Keratinocyte (primary cell): ENCODE results near the gene TBC1D12. TPM values are rescaled to one million over a fixed set of nuclear protein-coding genes. Genes with fewer than 3 reads are reported as not detected.

ENCODE experiments used
- DNase-seq: peaks from one replicate; pipeline ENCODE4 v3.0.0-alpha.2; 2011; ENCODE audit warnings: low read depth, missing footprints, low spot score
- FAIRE-seq: peaks from 2 replicates; lab custom pipeline; 2011; peaks lifted over from hg19 to GRCh38; lab: Jason Lieb, UNC
- H2AFZ ChIP-seq: 2 replicates; pipeline ENCODE4 v1.6.0; 2012; ENCODE audit warnings: low read length, control low read depth, inconsistent platforms; ENCODE audit not compliant: control insufficient read depth
- H3K27ac ChIP-seq: 2 replicates; pipeline ENCODE4 v1.5.1; 2011; ENCODE audit warnings: low read length; ENCODE audit not compliant: control insufficient read depth, insufficient read depth
- H3K27me3 ChIP-seq: 3 replicates; pipeline ENCODE4 v1.6.0; 2011; ENCODE audit warnings: low read length; ENCODE audit not compliant: control insufficient read depth, insufficient read depth; ENCODE audit errors: extremely low read depth
- H3K36me3 ChIP-seq, 2 experiments: 2 replicates in 1 of 2; 3 replicates in 1 of 2; pipeline ENCODE4 v1.5.1; 2011; ENCODE audit warnings: low read length in 2 of 2, mild to moderate bottlenecking in 1 of 2; ENCODE audit not compliant: control insufficient read depth in 2 of 2, insufficient read depth in 2 of 2; ENCODE audit errors: extremely low read depth in 1 of 2
- H3K4me1 ChIP-seq: 3 replicates; pipeline ENCODE4 v1.5.1; 2011; ENCODE audit warnings: low read length; ENCODE audit not compliant: control insufficient read depth, insufficient read depth; ENCODE audit errors: extremely low read depth
- H3K4me2 ChIP-seq: 3 replicates; pipeline ENCODE4 v1.6.0; 2011; ENCODE audit warnings: low read depth, low read length; ENCODE audit not compliant: control insufficient read depth, insufficient read depth; ENCODE audit errors: extremely low read depth
- H3K4me3 ChIP-seq, 3 experiments: fragments of 200-600 bp in 1 of 3; sonication (generic) in 1 of 3; 2 replicates in 2 of 3; 3 replicates in 1 of 3; pipeline ENCODE4 v1.5.1; 2011 to 2016; ENCODE audit warnings: low read length in 3 of 3, mild to moderate bottlenecking in 3 of 3, control low read depth in 2 of 3, inconsistent platforms in 1 of 3, low read depth in 1 of 3, mixed read lengths in 1 of 3, mixed run types in 1 of 3, moderate library complexity in 1 of 3; ENCODE audit not compliant: control insufficient read depth in 2 of 3, insufficient read depth in 2 of 3; ENCODE audit errors: extremely low read depth in 1 of 3
- H3K79me2 ChIP-seq: 2 replicates; pipeline ENCODE4 v1.6.0; 2012; ENCODE audit warnings: low read length; ENCODE audit not compliant: control insufficient read depth, insufficient read depth
- H3K9ac ChIP-seq: 3 replicates; pipeline ENCODE4 v1.6.0; 2011; ENCODE audit warnings: low read length; ENCODE audit not compliant: control insufficient read depth, insufficient read depth; ENCODE audit errors: extremely low read depth
- H3K9me1 ChIP-seq: 3 replicates; pipeline ENCODE4 v1.6.0; 2011; ENCODE audit warnings: low read length; ENCODE audit not compliant: control insufficient read depth, insufficient read depth; ENCODE audit errors: extremely low read depth
- H3K9me3 ChIP-seq: 2 replicates; pipeline ENCODE4 v1.5.1; 2012; ENCODE audit warnings: low read depth, low read length; ENCODE audit not compliant: control insufficient read depth
- H4K20me1 ChIP-seq: 3 replicates; pipeline ENCODE4 v1.6.0; 2011; ENCODE audit warnings: low read length; ENCODE audit not compliant: control insufficient read depth, insufficient read depth; ENCODE audit errors: extremely low read depth
- EZH2 ChIP-seq: IDR thresholded peaks from one replicate; pipeline ENCODE4 v1.6.1; 2012; ENCODE audit warnings: inconsistent platforms, mild to moderate bottlenecking, low read length, moderate library complexity
- dilution Hi-C: fragments of 300-500 bp; cut with MboI; formaldehyde crosslinking; loops from one replicate; pipeline ENCODE4 v1.7.0; 2020; ENCODE audit warnings: low sequenced_read_pairs; ENCODE audit not compliant: extremely low pct_ligation_motif_present
- polyA plus RNA-seq, 5 experiments: library from polyadenylated mRNA; depleted of rRNA in 3 of 5; stranded (reverse) in 3 of 5; stranded (forward) in 1 of 5; unstranded in 1 of 5; fragments of >200 nt; gene quantifications; 1 replicate in 1 of 5; 2 replicates in 3 of 5; 3 replicates in 1 of 5; pipeline versions ENCODE4 v1.2.1 to v1.2.3, GENCODE V29; 2011 to 2012; ENCODE audit warnings: missing spikeins in 2 of 5, low read depth in 1 of 5, low replicate concordance in 1 of 5
- TF ChIP-seq, protein P1 (sequence below), 3 experiments: IDR thresholded peaks in 1 of 3; conservative IDR thresholded peaks in 1 of 3; optimal IDR thresholded peaks in 1 of 3; 2 replicates in 2 of 3; 3 replicates in 1 of 3; pipeline versions ENCODE3 to v1.5.1; 2011; ENCODE audit warnings: low read length in 3 of 3, mild to moderate bottlenecking in 3 of 3, moderate library complexity in 2 of 3, control low read depth in 1 of 3, inconsistent platforms in 1 of 3; ENCODE audit not compliant: insufficient read depth in 2 of 3; ENCODE audit errors: extremely low read depth in 1 of 3

Gene TBC1D12
- polyA plus RNA-seq, 1 donor (not counting 4 experiments of a cell fraction or from before 2014, with no cell fraction given): 7.0 TPM

DNA sequence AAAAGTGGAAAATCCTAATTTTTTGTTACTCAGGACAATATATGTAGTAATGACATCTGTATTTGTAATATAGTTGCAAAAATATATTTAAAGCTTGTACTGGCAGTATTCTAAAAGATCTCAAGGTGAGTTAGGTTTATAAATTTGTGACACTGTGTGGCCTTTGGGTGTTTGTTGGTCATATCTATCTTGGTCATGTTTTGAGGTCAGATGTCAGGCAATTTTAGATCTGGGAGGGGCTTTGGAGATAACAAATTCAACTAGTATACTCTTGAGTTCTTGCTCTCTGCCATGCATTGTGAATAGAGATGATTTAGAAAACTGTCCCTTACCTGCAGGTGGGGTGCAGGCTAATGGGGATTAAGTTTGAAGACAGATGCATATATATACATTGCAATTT is 3.1 kb downstream of the TBC1D12 start:
- no peaks in the 10 kb centered on the region for H3K9me1 ChIP-seq
- H3K9me3 ChIP-seq: no peaks in the 10 kb centered on the region
- H2AFZ ChIP-seq: no peak overlapping the region
- no peaks in the 10 kb centered on the region for H4K20me1 ChIP-seq
- peaks cover 15% of the 10 kb centered on the region for H3K4me1 ChIP-seq
- H3K27me3 ChIP-seq: no peaks in the 10 kb centered on the region
- TF ChIP-seq EZH2: no peak
- TF ChIP-seq, protein P1, sequence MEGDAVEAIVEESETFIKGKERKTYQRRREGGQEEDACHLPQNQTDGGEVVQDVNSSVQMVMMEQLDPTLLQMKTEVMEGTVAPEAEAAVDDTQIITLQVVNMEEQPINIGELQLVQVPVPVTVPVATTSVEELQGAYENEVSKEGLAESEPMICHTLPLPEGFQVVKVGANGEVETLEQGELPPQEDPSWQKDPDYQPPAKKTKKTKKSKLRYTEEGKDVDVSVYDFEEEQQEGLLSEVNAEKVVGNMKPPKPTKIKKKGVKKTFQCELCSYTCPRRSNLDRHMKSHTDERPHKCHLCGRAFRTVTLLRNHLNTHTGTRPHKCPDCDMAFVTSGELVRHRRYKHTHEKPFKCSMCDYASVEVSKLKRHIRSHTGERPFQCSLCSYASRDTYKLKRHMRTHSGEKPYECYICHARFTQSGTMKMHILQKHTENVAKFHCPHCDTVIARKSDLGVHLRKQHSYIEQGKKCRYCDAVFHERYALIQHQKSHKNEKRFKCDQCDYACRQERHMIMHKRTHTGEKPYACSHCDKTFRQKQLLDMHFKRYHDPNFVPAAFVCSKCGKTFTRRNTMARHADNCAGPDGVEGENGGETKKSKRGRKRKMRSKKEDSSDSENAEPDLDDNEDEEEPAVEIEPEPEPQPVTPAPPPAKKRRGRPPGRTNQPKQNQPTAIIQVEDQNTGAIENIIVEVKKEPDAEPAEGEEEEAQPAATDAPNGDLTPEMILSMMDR (optimal IDR thresholded peaks at IDR 0.05 in 1 of 3, IDR thresholded peaks at IDR 0.05 in 1 of 3, conservative IDR thresholded peaks at IDR 0.05 in 1 of 3; ENCODE audit: extremely low read depth in 1 of 3, insufficient read depth in 2 of 3, low read length in 3 of 3): no peak
- dilution Hi-C loops: no loop called here
- H3K27ac ChIP-seq: no peak overlapping the region
- no peaks in the 10 kb centered on the region for H3K36me3 ChIP-seq
- FAIRE-seq: no peak
- DNase-seq: no peak
- no peak overlapping the region for H3K4me3 ChIP-seq
- no peak overlapping the region for H3K4me2 ChIP-seq
- no peak overlapping the region for H3K9ac ChIP-seq
- peaks cover 54% of the 10 kb centered on the region for H3K79me2 ChIP-seq

DNA sequence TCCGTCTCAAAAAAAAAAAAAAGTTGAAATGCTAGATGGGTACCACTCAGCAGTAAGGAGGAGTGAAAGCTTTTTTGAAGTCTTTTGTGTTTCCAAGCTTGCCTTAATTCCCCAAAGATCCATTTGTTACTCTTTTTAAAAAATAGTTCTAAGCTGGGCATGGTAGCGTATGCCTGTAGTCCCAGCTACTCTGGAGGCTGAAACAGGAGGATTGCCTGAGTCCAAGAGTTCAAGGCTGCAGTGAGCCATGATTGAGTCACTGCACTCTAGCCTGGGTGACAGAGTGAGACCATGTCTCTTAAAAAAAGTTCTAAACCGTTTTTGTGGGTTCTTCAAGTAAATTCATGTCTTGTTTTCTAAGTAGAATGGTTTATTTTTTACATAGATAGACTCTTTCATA is 5.3 kb downstream of the TBC1D12 start:
- FAIRE-seq (no peak), DNase-seq (no peak)
- Histone ChIP-seq H3K4me1 (peaks cover 12% of the 10 kb centered on the region), H3K36me3 (no peaks in the 10 kb centered on the region), H3K9me3 (no peaks in the 10 kb centered on the region), H3K9ac (no peak overlapping the region), H3K79me2 (peaks cover 69% of the 10 kb centered on the region), H3K4me2 (no peak overlapping the region), H3K27ac (no peak overlapping the region), H3K27me3 (no peaks in the 10 kb centered on the region), H3K9me1 (no peaks in the 10 kb centered on the region), H3K4me3 (no peak overlapping the region), H4K20me1 (no peaks in the 10 kb centered on the region), H2AFZ (no peak overlapping the region)
- no peak for TF ChIP-seq EZH2
- TF ChIP-seq, protein P1 (optimal IDR thresholded peaks at IDR 0.05 in 1 of 3, IDR thresholded peaks at IDR 0.05 in 1 of 3, conservative IDR thresholded peaks at IDR 0.05 in 1 of 3; ENCODE audit: extremely low read depth in 1 of 3, insufficient read depth in 2 of 3, low read length in 3 of 3): no peak
- dilution Hi-C loops: no loop called here
